HepG2 (cell line): ENCODE data around the gene EFNA4.

Source experiments
- ESRRA ChIP-seq: sonication (generic); formaldehyde crosslinking; IDR thresholded peaks from 2 replicates; pipeline ENCODE4 v1.5.1; 2020; ENCODE audit warnings: mild to moderate bottlenecking, low read depth, missing genetic modification reagents
- EZH2 ChIP-seq: conservative IDR thresholded peaks from 2 replicates; pipeline ENCODE4 v1.6.1; 2012; ENCODE audit warnings: mild to moderate bottlenecking, low read depth, low read length, moderate library complexity
- ZFP36 ChIP-seq: fragments of 150-350 bp; IDR thresholded peaks from 2 replicates; pipeline ENCODE4 v1.6.1; 2018; ENCODE audit warnings: borderline replicate concordance, low read length, low read depth; ENCODE audit not compliant: partially characterized antibody
- ZNF570 ChIP-seq: sonication (generic); formaldehyde crosslinking; IDR thresholded peaks from 2 replicates; pipeline ENCODE4 v1.4.0; 2020; ENCODE audit warnings: mild to moderate bottlenecking, missing genetic modification reagents, borderline replicate concordance

DNA sequence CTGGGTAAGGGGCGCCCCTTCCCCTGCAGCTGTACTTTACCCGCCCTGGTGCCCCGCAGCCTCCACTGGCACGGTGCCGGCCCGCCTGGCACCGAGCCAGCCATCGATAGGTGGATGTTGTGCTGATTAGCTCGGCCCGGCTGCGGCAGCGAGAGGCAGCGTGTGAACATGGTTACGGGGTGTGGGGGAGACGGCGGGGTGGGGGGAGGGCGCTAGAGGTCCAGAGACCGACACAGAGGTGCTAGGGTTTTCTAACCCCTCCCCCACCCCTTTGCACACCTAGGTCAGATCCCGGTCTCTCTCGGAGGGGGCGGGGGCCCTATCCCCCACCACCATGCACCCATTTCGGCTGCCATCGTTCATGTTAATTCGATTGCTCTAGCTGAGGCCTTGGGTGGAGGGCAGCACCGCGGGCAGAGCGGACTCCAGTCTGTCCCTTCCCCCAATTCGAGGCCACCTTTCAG lies 6.7 kb downstream of the EFNA4 start:
- TF ChIP-seq ZNF570 (CRISPR knock-in tag) (no peak), EZH2 (no peak), ESRRA (no peak), ZFP36 (no peak)
